HepG2 (cell line): Measurements from ENCODE around the gene IER2. TPM values are rescaled to one million over a fixed set of nuclear protein-coding genes. Genes with fewer than 3 reads are reported as not detected.

Source experiments
- CBFB ChIP-seq: sonication (generic); formaldehyde crosslinking; IDR thresholded peaks from 2 replicates; pipeline ENCODE4 v1.4.0; 2020; ENCODE audit warnings: missing genetic modification reagents
- CCAR2 ChIP-seq: fragments of 200-400 bp; formaldehyde crosslinking; optimal IDR thresholded peaks from 2 replicates; pipeline ENCODE3; 2018; ENCODE audit warnings: low read depth, mild to moderate bottlenecking, low read length, moderate library complexity
- ESRRA ChIP-seq: sonication (generic); formaldehyde crosslinking; IDR thresholded peaks from 2 replicates; pipeline ENCODE4 v1.5.1; 2020; ENCODE audit warnings: mild to moderate bottlenecking, low read depth, missing genetic modification reagents
- IRF2 ChIP-seq: IDR thresholded peaks from 2 replicates; pipeline ENCODE4 v1.6.1; 2018; ENCODE audit warnings: missing genetic modification reagents, missing compliant biosample characterization
- KDM3A ChIP-seq: IDR thresholded peaks from 2 replicates; pipeline ENCODE4 v1.6.1; 2018; ENCODE audit warnings: low read depth, missing compliant biosample characterization
- NFYB ChIP-seq: sonication (generic); formaldehyde crosslinking; IDR thresholded peaks from 2 replicates; pipeline ENCODE4 v1.4.0; 2020; ENCODE audit warnings: missing genetic modification reagents
- NRL ChIP-seq: sonication (generic); formaldehyde crosslinking; IDR thresholded peaks from 2 replicates; pipeline ENCODE4 v1.5.0; 2020; ENCODE audit warnings: missing genetic modification reagents, mild to moderate bottlenecking, moderate library complexity, borderline replicate concordance
- ONECUT2 ChIP-seq: sonication (generic); formaldehyde crosslinking; IDR thresholded peaks from 2 replicates; pipeline ENCODE4 v1.4.0; 2020; ENCODE audit warnings: missing genetic modification reagents
- POLR2A ChIP-seq, 2 experiments: IDR thresholded peaks; 2 replicates each; pipeline ENCODE4 v1.6.1; 2011; ENCODE audit warnings: low read depth in 2 of 2, low read length in 2 of 2, mild to moderate bottlenecking in 1 of 2, moderate library complexity in 1 of 2; ENCODE audit not compliant: insufficient read depth in 1 of 2
- REPIN1 ChIP-seq: sonication (generic); formaldehyde crosslinking; IDR thresholded peaks from 2 replicates; pipeline ENCODE4 v1.8.0; 2022; ENCODE audit warnings: missing genetic modification reagents, low read depth, mild to moderate bottlenecking, borderline replicate concordance
- TP53 ChIP-seq: sonication (generic); formaldehyde crosslinking; conservative IDR thresholded peaks from 2 replicates; pipeline ENCODE4 v1.4.0; 2020; ENCODE audit warnings: missing genetic modification reagents
- YEATS2 ChIP-seq: sonication (generic); formaldehyde crosslinking; IDR thresholded peaks from 2 replicates; pipeline ENCODE4 v1.4.0; 2020; ENCODE audit warnings: missing genetic modification reagents, borderline replicate concordance
- ZFP82 ChIP-seq: sonication (generic); formaldehyde crosslinking; IDR thresholded peaks from 2 replicates; pipeline ENCODE4 v1.5.1; 2020; ENCODE audit warnings: mild to moderate bottlenecking, missing genetic modification reagents, borderline replicate concordance
- ZNF205 ChIP-seq: IDR thresholded peaks from 2 replicates; pipeline ENCODE4 v1.6.1; 2018; ENCODE audit warnings: missing biosample characterization, missing genetic modification reagents
- ZNF362 ChIP-seq: sonication (generic); formaldehyde crosslinking; IDR thresholded peaks from 2 replicates; pipeline ENCODE4 v1.4.0; 2020; ENCODE audit warnings: missing genetic modification reagents, mild to moderate bottlenecking, borderline replicate concordance
- ZNF800 ChIP-seq: sonication (generic); formaldehyde crosslinking; IDR thresholded peaks from 2 replicates; pipeline ENCODE4 v1.4.0; 2020; ENCODE audit warnings: missing genetic modification reagents
- ZSCAN21 ChIP-seq: sonication (generic); formaldehyde crosslinking; IDR thresholded peaks from 2 replicates; pipeline ENCODE4 v1.8.0; 2022; ENCODE audit warnings: mild to moderate bottlenecking, missing genetic modification reagents, moderate library complexity, borderline replicate concordance
- polyA plus RNA-seq, 8 experiments: library from polyadenylated mRNA; depleted of rRNA in 3 of 8; stranded (reverse) in 7 of 8; unstranded in 1 of 8; fragments of >200 nt; fragmentation: Illumina TruSeq in 4 of 8; extraction: Trizol in 4 of 8; gene quantifications; 2 replicates each; pipeline versions ENCODE4 v1.2.1 to v1.2.3, GENCODE V29; 2011 to 2016; ENCODE audit warnings: low read depth in 4 of 8, missing spikeins in 1 of 8, mixed read lengths in 1 of 8; ENCODE audit not compliant: insufficient read depth in 1 of 8
- total RNA-seq, 5 experiments: library from RNA; depleted of rRNA; stranded (reverse); fragments of >200 nt; fragmentation: Illumina TruSeq; extraction: Trizol; gene quantifications; 2 replicates each; pipeline ENCODE4 v1.2.3, GENCODE V29; 2016; ENCODE audit warnings: low read depth in 1 of 5
- TF ChIP-seq, protein P1 (sequence below): sonication (generic); formaldehyde crosslinking; IDR thresholded peaks from 2 replicates; pipeline ENCODE4 v1.4.0; 2020; ENCODE audit warnings: missing genetic modification reagents, borderline replicate concordance
- TF ChIP-seq, protein P2 (sequence below): sonication (generic); formaldehyde crosslinking; IDR thresholded peaks from 2 replicates; pipeline ENCODE4 v1.4.0; 2020; ENCODE audit warnings: missing genetic modification reagents, borderline replicate concordance

Gene IER2
- total and polyA plus RNA-seq, 2 of the 13 experiments (the other 11 are each of a cell fraction or from before 2014, with no cell fraction given), result 10.1 to 14.3 TPM

DNA sequence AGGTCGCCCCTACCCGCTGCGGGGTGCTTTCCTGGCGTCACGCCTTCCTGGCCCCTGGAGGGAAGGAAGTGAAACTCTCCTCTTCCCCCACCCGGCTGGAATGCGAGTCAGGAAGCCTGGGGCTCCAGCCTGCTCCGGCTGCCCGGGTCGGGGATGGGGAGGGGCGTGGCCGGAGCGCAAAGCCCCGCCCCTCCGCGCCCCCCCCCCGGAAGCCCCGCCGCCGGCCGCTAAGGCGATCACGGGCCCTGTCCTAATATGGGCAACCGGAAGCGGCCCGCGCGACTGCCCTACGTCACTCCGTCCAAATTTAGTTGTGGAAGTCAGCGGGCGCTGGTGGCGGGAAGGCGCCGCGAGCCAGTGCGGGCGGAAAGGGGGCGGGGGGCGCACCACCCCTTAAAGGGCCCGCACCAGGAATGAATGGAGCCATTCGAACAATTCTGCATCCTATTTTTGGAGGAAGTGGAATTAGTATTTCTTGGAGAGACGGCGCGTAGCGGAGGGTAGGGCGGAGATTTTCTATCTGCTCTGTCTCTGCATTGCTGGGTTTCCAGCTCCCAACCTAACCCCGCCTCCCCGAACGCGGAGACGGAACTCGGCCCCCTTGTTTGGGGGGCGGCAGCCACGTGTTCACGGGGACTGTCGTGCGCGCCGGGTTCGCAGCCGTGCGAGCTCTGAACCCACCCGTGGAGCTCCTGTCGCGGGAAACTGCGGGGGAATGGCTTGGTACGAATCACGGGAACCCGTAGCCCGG lies 1.6 kb downstream of the IER2 start (continued):
- TF ChIP-seq CBFB (CRISPR knock-in tag) (peak; percentile 25; the same call in 1 of the 2 replicates), CCAR2 (no peak), YEATS2 (no peak), ZNF362 (CRISPR knock-in tag) (no peak), IRF2 (CRISPR knock-in tag) (peak; percentile 87), ZNF800 (CRISPR knock-in tag) (peak; percentile 56), ZNF205 (no peak), KDM3A (CRISPR knock-in tag) (0 out of 2 replicates have a peak, but pooled peaks have one; percentile 40), ONECUT2 (CRISPR knock-in tag) (no peak), TP53 (CRISPR knock-in tag) (no peak), REPIN1 (peak; percentile 53; the same call in 1 of the 2 replicates), POLR2A (IDR thresholded peaks at IDR 0.05; ENCODE audit: insufficient read depth in 1 of 2, low read depth in 2 of 2, low read length in 2 of 2) (peak; percentile 97), ZSCAN21 (CRISPR knock-in tag) (no peak), ESRRA (CRISPR knock-in tag) (no peak), ZFP82 (CRISPR knock-in tag) (no peak), NRL (CRISPR knock-in tag) (no peak), NFYB (CRISPR knock-in tag) (peak; percentile 45; the same call in 1 of the 2 replicates)
- TF ChIP-seq, protein P1, sequence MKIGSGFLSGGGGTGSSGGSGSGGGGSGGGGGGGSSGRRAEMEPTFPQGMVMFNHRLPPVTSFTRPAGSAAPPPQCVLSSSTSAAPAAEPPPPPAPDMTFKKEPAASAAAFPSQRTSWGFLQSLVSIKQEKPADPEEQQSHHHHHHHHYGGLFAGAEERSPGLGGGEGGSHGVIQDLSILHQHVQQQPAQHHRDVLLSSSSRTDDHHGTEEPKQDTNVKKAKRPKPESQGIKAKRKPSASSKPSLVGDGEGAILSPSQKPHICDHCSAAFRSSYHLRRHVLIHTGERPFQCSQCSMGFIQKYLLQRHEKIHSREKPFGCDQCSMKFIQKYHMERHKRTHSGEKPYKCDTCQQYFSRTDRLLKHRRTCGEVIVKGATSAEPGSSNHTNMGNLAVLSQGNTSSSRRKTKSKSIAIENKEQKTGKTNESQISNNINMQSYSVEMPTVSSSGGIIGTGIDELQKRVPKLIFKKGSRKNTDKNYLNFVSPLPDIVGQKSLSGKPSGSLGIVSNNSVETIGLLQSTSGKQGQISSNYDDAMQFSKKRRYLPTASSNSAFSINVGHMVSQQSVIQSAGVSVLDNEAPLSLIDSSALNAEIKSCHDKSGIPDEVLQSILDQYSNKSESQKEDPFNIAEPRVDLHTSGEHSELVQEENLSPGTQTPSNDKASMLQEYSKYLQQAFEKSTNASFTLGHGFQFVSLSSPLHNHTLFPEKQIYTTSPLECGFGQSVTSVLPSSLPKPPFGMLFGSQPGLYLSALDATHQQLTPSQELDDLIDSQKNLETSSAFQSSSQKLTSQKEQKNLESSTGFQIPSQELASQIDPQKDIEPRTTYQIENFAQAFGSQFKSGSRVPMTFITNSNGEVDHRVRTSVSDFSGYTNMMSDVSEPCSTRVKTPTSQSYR (CRISPR knock-in tag), result peak; percentile 70; the same call in 1 of the 2 replicates
- TF ChIP-seq, protein P2, sequence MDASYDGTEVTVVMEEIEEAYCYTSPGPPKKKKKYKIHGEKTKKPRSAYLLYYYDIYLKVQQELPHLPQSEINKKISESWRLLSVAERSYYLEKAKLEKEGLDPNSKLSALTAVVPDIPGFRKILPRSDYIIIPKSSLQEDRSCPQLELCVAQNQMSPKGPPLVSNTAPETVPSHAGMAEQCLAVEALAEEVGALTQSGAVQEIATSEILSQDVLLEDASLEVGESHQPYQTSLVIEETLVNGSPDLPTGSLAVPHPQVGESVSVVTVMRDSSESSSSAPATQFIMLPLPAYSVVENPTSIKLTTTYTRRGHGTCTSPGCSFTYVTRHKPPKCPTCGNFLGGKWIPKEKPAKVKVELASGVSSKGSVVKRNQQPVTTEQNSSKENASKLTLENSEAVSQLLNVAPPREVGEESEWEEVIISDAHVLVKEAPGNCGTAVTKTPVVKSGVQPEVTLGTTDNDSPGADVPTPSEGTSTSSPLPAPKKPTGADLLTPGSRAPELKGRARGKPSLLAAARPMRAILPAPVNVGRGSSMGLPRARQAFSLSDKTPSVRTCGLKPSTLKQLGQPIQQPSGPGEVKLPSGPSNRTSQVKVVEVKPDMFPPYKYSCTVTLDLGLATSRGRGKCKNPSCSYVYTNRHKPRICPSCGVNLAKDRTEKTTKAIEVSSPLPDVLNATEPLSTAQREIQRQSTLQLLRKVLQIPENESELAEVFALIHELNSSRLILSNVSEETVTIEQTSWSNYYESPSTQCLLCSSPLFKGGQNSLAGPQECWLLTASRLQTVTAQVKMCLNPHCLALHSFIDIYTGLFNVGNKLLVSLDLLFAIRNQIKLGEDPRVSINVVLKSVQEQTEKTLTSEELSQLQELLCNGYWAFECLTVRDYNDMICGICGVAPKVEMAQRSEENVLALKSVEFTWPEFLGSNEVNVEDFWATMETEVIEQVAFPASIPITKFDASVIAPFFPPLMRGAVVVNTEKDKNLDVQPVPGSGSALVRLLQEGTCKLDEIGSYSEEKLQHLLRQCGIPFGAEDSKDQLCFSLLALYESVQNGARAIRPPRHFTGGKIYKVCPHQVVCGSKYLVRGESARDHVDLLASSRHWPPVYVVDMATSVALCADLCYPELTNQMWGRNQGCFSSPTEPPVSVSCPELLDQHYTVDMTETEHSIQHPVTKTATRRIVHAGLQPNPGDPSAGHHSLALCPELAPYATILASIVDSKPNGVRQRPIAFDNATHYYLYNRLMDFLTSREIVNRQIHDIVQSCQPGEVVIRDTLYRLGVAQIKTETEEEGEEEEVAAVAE, result no peak
